Measurements from ENCODE around the gene RAE1.
A peak's percentile ranks its signal among the peaks of the same experiment; 100 is the strongest.
"Not testable (repeated sequence)": the region's sequence is repeated elsewhere in the genome, so short reads cannot be mapped to it uniquely, and the experiment has no call there.

The RAE1 gene

DNA sequence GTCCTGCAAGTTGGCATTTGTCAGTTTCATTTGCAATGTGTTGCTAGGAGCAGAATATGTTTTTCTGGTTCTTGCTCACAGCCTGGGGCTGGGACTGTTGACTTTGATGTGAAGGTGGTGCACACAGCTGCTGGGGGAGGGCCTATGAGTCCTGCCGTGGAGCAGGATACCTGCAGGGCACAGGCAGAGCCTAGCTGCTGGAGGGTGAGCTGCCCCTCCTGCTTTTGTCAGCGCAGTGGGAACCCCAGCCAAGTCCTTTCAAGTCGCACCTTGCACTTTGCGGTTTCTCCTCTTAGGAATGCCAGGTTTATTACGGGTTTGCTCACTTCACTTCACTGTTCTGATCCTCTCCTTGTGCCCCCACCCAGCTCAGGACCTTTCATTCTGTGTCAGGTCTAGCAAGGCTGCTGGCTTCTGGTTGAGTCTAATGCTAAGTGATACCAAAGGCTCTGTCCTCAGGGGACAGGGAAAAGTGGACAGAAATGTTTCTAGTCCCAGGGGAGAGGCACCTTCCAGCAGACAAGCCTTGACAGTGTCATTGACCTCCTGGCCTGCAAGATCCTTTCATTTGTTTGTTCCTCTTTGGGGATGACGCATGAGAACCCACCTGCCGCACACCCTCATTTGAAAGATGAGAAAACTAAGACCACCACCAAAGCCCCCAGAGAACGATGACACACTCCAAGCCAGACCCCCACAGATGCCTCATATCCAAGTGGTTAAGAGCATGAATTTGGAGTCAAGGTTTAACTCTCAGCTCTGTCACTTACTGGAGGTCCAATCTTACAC, 24.2 kb upstream of the RAE1 start:
- DNase-seq, result no peak

- no peak for DNase-seq
Observed at GRCh38 chr20:57327820-57328219, 23.2 kb upstream of the RAE1 start.

GRCh38 chr20:57329608-57330221, 21.3 kb upstream of the RAE1 start, which contains the start of gene SPO11:
Gene SPO11, plus strand, starts transcription at chr20:57329803. Its CDS starts 65 bp downstream, at chr20:57329868.
- DNase-seq, result no peak

- DNase-seq, result no peak
Observed at GRCh38 chr20:57330998-57331397, 20.1 kb upstream of the RAE1 start.

- DNase-seq, result no peak
Observed at GRCh38 chr20:57332105-57333089, 18.7 kb upstream of the RAE1 start.

DNA sequence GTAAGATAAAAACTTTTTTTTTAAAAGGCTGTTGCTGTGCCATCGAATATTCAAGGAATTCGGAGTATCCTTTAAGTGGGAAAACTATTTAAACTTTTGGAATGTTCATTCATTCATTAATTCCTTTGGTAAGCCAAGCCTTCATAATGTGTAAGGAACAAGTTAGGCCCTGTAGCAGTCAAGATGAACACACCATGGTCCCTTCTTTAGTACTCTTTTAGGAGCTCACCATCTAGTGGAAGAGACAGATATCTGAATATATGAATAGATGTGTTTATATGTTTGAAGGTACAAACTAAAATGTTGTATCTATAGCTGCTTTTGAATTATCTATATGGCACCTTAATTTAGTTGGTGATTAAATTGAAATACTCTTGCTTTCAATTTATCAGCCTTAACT, 15.7 kb upstream of the RAE1 start:
- DNase-seq, result no peak

DNA sequence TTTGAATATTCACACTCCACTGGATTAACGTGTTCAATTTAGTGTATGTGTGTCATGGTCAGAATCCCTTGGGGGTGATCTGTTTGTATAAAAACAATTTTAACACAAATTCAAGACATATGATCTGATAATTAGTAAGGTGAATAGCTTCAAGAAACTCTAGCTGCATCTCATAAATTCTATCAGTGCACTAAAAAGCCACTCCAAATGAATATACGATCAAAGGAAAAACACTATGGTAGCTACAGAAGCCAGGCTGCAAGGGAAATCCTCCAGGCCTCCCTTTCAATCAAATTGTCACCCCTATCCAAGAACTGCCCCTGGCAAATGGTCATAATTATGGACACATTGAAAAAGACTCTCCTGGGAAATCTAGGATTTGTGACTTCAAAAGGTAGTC, 9.4 kb upstream of the RAE1 start:
- no peak for DNase-seq

GRCh38 chr20:57342829-57343228, 8.2 kb upstream of the RAE1 start:
- no peak for DNase-seq

GRCh38 chr20:57346477-57346876, 4.6 kb upstream of the RAE1 start:
- DNase-seq, result peak; percentile 12

- no peak for DNase-seq
Observed at GRCh38 chr20:57347393-57347792, 3.7 kb upstream of the RAE1 start.

- not testable (repeated sequence) for DNase-seq
Observed at GRCh38 chr20:57348200-57348921, 2.7 kb upstream of the RAE1 start.

DNA sequence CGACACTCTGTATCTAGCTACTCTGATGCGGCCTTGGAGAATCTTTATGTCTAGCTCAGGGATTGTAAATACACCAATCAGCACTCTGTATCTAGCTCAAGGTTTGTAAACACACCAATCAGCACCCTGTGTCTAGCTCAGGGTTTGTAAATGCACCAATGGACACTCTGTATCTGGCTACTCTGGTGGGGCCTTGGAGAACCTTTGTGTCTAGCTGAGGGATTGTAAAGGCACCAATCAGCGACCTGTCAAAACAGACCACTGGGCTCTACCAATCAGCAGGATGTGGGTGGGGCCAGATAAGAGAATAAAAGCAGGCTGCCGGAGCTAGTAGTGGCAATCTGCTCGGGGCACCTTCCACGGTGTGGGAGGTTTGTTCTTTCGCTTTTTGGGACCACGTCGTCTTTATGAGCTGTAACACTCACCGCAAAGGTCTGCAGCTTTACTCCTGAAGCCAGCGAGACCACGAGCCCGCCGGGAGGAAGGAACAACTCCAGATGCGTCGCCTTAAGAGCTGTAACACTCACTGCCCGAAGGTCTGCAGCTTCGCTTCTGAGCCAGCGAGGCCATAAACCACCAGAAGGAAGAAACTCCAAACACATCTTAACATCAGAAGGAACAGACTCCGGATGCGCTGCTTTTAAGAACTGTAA, 2.0 kb upstream of the RAE1 start:
- not testable (repeated sequence) for DNase-seq

- DNase-seq, result no peak
Observed at GRCh38 chr20:57350081-57350710, 859 bp upstream of the RAE1 start.

- DNase-seq, result not testable (repeated sequence)
Observed at GRCh38 chr20:57350726-57351041, 371 bp upstream of the RAE1 start.

GRCh38 chr20:57352305-57352704, 1.2 kb downstream of the RAE1 start:
- no peak for DNase-seq

- no peak for DNase-seq
Observed at GRCh38 chr20:57353351-57353750, 2.3 kb downstream of the RAE1 start.

DNA sequence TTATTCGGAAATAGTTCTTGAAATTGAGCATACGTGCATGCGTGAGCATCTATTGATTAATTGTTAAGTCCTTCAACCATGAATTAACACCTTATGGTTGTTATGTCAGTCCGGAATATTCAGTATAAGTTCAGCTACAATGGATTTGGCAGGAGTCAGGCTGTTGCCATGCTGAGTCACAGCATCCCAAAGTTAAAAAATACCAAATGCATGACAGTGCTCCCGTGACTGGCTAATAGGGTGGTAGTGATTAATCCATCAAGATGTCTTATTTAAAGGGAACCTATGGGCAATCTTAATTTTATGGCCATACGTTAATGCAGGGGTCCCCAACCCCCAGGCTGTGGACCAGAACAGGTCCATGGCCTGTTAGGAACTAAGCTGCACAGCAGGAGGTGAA, 10.5 kb downstream of the RAE1 start:
- no peak for DNase-seq

- no peak for DNase-seq
Observed at GRCh38 chr20:57364451-57364850, 13.4 kb downstream of the RAE1 start.

- no peak for DNase-seq
Observed at GRCh38 chr20:57369596-57369995, 18.5 kb downstream of the RAE1 start.

- no peak for DNase-seq
Observed at GRCh38 chr20:57370316-57370715, 19.3 kb downstream of the RAE1 start.

DNA sequence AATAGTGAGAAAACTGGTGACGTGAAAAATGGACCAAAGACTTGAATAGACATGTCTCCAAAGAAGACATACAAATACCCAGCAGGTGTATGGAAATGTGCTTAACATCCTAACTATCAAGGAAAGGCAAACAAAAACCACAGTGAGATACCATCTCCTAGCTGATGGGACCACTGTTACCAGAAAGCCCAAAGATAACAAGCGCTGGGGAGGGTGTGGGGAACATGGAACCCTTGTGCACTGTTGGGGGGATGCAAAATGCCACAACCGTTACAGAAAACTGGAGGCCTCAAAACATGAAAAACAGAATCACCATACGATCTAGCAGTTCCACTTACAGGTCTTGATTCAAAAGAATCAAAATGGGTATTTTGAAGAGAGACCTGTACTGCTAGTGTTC, 20.3 kb downstream of the RAE1 start:
- no peak for DNase-seq

- no peak for DNase-seq
Observed at GRCh38 chr20:57372157-57372556, 21.1 kb downstream of the RAE1 start.

Measured in NCI-H510A treated with DMSO at 0.1 percent for 48 hours (cell line).